Thyroid gland (tissue), 4 donors: ENCODE measurements around the gene SCN2B.
"Not testable (repeated sequence)": the region's sequence is repeated elsewhere in the genome, so short reads cannot be mapped to it uniquely, and the experiment has no call there.

Experiments used
- POLR2A ChIP-seq, 2 donors: fragments of 450-650 bp; IDR thresholded peaks; one replicate each; pipeline ENCODE4 v1.6.1; 2017; ENCODE audit warnings: antibody characterized with exemption in 2 of 2, mild to moderate bottlenecking in 2 of 2, moderate library complexity in 1 of 2
- TF ChIP-seq, protein P1 (sequence below), 6 experiments: fragments of 200-600 bp in 3 of 6; fragments of 450-650 bp in 3 of 6; sonication (generic) in 3 of 6; IDR thresholded peaks; one replicate each; pipeline ENCODE4 v1.5.1; 2016 to 2019; ENCODE audit warnings: antibody characterized with exemption in 6 of 6, mild to moderate bottlenecking in 2 of 6, inconsistent platforms in 1 of 6, moderate library complexity in 1 of 6

- TF ChIP-seq, protein P1, sequence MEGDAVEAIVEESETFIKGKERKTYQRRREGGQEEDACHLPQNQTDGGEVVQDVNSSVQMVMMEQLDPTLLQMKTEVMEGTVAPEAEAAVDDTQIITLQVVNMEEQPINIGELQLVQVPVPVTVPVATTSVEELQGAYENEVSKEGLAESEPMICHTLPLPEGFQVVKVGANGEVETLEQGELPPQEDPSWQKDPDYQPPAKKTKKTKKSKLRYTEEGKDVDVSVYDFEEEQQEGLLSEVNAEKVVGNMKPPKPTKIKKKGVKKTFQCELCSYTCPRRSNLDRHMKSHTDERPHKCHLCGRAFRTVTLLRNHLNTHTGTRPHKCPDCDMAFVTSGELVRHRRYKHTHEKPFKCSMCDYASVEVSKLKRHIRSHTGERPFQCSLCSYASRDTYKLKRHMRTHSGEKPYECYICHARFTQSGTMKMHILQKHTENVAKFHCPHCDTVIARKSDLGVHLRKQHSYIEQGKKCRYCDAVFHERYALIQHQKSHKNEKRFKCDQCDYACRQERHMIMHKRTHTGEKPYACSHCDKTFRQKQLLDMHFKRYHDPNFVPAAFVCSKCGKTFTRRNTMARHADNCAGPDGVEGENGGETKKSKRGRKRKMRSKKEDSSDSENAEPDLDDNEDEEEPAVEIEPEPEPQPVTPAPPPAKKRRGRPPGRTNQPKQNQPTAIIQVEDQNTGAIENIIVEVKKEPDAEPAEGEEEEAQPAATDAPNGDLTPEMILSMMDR (IDR thresholded peaks at IDR 0.05) = not testable (repeated sequence)
- TF ChIP-seq POLR2A (IDR thresholded peaks at IDR 0.05) = not testable (repeated sequence)
Measured at GRCh38 chr11:118183691-118184090, 7.3 kb upstream of the SCN2B start.
